ENCODE results near the gene ACADVL.
"Not testable (repeated sequence)": the region's sequence is repeated elsewhere in the genome, so short reads cannot be mapped to it uniquely, and the experiment has no call there.

Gene ACADVL

DNA sequence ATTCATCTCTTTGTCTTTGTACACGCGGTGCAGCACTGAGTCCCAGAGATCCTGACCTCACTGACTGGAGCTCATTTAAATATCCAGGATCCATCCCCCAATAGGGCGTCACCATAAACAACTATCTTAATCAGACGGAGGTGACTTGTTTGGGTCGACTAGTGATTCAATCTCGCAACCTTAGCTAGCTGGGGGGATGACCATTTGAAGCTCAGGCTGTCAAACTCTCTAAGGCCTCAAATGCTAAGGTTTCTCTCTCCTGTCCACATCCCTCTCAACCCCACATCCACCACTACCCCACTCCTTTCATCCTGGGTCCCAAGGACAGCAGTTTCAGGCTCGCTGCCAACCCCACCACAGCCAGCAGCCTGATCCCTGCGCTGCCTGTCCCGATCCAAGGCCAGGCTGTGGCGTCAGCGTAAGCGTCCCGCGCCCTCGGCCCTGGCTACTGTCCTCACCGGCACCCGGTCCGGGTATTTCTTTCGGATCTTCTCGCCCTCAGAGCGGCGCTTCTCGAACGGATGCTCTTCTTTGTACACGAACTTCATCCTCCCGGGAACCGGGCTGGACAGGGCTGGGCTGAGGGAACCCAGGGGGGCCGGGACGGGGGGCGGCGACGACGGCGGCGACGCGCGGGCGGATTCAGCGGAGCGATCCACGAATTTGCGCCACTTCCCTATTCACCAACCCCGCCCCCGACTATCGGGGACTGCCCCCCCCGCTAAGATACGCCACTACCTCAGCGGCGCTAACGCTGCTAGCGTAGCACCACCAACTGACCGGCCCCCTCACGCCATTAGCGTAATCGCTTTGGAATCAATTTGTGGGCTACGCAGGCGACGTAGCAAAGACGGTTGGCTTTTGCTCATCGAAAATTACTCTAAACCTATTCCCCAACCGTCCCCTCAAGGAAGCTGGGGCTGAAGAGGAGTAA, 22.3 kb downstream of the ACADVL start, which contains the start of gene GABARAP:
Gene GABARAP, minus strand, starts transcription at position 667 of the 934 bp plus-strand sequence. Its CDS starts 119 bp downstream, at position 548.
- DNase-seq (ENCODE audit: insufficient read length, low spot score) (no peak), FAIRE-seq (no peak)
- TF ChIP-seq, protein P1, sequence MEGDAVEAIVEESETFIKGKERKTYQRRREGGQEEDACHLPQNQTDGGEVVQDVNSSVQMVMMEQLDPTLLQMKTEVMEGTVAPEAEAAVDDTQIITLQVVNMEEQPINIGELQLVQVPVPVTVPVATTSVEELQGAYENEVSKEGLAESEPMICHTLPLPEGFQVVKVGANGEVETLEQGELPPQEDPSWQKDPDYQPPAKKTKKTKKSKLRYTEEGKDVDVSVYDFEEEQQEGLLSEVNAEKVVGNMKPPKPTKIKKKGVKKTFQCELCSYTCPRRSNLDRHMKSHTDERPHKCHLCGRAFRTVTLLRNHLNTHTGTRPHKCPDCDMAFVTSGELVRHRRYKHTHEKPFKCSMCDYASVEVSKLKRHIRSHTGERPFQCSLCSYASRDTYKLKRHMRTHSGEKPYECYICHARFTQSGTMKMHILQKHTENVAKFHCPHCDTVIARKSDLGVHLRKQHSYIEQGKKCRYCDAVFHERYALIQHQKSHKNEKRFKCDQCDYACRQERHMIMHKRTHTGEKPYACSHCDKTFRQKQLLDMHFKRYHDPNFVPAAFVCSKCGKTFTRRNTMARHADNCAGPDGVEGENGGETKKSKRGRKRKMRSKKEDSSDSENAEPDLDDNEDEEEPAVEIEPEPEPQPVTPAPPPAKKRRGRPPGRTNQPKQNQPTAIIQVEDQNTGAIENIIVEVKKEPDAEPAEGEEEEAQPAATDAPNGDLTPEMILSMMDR (IDR thresholded peaks at IDR 0.05; ENCODE audit: insufficient read depth, missing control alignments) = no peak

DNA sequence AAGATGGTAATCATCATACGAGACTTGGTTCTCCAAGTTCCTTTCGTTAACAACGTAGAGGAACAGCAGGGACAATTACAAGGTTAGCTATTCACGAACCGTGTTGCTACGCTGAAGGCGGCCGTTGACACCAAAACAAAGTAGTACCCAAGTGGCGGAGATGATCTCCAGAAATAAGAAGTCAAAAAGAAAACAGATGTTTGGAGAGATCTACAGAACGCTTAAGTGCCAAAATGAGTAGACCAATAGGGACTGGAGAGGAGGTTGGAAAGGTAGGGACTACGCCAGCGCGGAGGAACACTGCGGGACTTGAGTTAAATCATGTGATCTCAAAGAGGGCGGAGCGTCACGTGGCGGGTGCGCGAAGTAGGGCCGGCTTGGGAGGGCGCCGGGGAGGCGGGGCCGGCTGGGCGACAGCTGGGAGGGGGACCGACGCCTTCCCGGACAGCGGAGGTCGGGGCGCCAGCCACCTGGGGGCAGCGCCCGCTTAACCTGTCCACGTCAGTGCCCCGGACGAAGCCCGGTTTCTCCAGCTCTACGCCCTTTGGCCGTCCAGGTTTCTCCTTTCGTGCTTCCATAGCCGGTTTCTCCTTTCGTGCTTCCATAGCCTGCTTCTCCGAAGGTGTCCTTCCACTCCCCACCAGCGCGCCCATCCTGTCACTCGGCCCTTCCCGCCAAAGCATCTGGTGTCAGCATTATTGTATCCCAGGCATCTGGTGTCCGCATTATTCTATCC, 23.1 kb downstream of the ACADVL start:
- TF ChIP-seq, protein P1 (IDR thresholded peaks at IDR 0.05; ENCODE audit: insufficient read depth, missing control alignments) = no peak
- DNase-seq (ENCODE audit: insufficient read length, low spot score) = peak; percentile 90
- no peak for FAIRE-seq

DNA sequence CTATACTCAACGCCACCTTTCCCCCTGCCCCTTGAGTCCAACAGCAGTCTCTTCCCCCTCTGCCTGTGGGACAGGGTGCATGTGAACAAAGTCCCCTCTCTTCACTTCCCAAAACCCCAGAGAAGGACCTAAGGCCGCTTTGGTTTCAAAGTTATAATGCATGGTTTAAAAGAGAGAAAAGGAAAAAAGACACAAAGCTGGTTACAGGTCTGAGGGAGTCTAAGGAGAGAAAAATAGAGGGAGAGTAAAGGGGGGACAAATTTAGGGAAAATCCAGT, 23.7 kb downstream of the ACADVL start:
- DNase-seq (ENCODE audit: insufficient read length, low spot score) (no peak), FAIRE-seq (no peak)
- TF ChIP-seq, protein P1 (IDR thresholded peaks at IDR 0.05; ENCODE audit: insufficient read depth, missing control alignments) = no peak

DNA sequence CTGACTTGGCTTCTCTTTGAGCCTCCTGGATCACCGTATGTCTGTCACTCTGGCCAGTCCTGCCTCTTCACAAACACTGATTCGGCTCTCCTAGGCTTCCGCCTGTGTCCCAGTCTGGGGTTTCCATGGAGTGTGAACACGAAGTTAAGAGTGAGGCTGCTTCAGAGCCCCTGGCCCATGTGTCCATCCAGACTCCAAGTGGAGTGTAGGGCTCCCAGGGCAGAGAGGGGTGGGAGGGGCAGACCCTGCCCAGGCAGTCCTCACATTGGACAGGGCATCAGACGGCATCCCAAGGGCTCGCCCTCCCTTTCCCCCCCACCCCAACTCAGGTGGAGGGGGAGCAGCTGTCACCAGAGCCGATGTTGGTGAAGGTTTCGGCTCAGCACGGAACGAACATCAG, 24.1 kb downstream of the ACADVL start:
- FAIRE-seq; DNase-seq (ENCODE audit: insufficient read length, low spot score): not testable (repeated sequence)

DNA sequence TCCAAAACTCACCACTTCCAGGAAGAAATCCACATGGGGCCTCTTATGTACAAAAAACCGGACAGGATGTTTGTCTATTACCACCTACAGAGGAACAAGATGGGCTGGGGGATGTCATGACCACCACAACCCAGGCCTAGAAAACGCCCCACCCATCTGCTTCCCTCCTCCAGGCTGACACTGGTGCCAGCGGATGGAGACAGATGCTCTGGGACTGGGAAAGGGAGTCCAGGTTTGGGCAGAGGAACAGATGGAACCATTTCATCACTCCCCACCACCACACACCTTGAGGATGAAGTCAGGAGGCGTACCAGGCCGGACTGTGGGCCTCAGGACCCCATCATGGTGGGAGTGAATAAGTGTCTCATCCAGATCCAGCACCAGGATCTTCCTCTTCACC, 27.0 kb downstream of the ACADVL start:
- no peak for DNase-seq (ENCODE audit: insufficient read length, low spot score)
- FAIRE-seq = no peak
- TF ChIP-seq, protein P1 (IDR thresholded peaks at IDR 0.05; ENCODE audit: insufficient read depth, missing control alignments) = no peak

DNA sequence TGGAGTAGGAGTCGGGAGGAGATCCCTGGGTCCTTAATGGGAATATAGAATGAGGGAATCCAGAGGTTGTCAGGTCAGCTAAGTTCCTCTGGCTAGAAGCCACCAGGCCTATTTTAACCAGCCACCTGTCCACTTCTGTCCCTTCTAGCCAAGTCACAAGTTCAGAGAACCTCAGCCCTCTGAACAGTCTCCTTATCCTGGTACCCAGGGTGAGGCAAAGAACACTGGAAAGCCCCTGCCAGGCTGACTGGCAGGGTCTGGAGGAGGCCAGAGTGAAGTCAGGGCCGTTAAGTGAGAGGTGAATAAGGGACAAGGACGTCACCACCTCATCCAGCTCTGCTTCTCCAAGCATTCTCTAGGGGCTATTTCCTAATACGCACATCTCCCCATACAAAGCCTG, 29.1 kb downstream of the ACADVL start:
- FAIRE-seq = no peak
- TF ChIP-seq, protein P1 (IDR thresholded peaks at IDR 0.05; ENCODE audit: insufficient read depth, missing control alignments) = no peak

DNA sequence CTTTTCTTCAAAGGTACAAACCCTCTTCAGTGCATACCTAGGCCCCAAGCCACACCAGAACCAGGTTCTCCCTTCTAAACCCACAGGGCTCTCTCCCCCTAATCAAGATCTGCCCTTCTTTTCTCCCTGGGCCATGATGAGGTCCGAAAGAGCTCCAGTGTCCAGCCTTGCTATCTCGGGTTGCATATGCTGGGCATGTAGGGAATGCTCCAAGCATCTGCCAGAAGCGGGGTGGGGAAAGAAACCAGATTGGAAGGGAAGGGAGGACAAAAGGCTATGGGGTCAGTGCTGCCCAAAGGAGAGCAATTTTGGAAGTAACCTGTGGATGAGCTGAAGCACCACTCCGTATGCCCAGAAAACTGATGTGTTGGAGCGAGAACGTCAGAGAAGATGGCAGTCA, 29.5 kb downstream of the ACADVL start:
- TF ChIP-seq, protein P1 (IDR thresholded peaks at IDR 0.05; ENCODE audit: insufficient read depth, missing control alignments) = no peak
- FAIRE-seq = no peak
- DNase-seq (ENCODE audit: insufficient read length, low spot score) = no peak

More for the DNA sequence above, 29.1 kb downstream of the ACADVL start:
- no peak for DNase-seq (ENCODE audit: insufficient read length, low spot score)
